Upper lobe of left lung (tissue), 4 donors: Measurements from ENCODE around the gene FUT1.

Experiments used
- CTCF ChIP-seq, 6 experiments: fragments of 450-650 bp in 4 of 6; fragments of 200-600 bp in 2 of 6; sonication (generic) in 2 of 6; IDR thresholded peaks; one replicate each; pipeline ENCODE4 v1.5.1; 2016 to 2019; ENCODE audit warnings: antibody characterized with exemption in 6 of 6
- EP300 ChIP-seq, 4 donors: sonication (generic); formaldehyde crosslinking; IDR thresholded peaks; one replicate each; pipeline ENCODE4 v1.5.1; 2017; ENCODE audit warnings: antibody characterized with exemption in 4 of 4, control low read depth in 2 of 4
- POLR2A ChIP-seq, 4 donors: fragments of 450-650 bp; IDR thresholded peaks; one replicate each; pipeline ENCODE4 v1.5.1; 2016 to 2017; ENCODE audit warnings: antibody characterized with exemption in 4 of 4, mild to moderate bottlenecking in 2 of 4
- POLR2AphosphoS5 ChIP-seq, 2 donors: sonication (generic); formaldehyde crosslinking; IDR thresholded peaks; one replicate each; pipeline ENCODE4 v1.5.1; 2017; ENCODE audit warnings: antibody characterized with exemption in 2 of 2

DNA sequence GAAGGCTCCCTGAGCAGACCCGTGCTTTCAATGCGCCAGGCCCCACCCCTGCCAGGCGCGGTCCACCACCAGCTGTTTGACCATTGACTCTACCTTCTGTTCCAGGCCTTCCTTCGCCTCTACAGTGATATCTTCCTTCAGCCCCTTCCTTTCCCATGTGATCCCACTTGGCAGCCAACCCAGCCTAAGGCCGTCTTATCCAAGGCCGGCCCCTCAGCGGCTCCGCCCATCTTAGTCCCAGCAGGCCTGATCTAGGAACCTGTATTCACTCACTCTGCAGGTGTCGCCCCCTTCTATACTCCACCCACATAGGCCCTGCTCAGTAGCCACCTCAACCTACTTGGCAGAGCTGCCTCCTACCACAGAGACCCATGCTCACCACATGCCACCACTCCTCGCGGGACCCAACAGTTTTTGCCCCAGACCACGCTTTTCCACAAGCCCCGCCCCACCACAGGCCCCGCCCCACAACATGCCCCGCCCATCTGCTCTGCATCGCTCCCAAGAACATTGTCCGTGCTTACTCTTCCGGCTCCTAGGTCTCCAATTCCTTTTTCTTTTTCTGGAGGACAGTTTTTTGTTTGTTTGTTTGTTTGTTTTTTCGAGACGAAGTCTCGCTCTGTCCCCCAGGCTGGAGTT, 15.0 kb downstream of the FUT1 start:
- no peak for TF ChIP-seq CTCF (IDR thresholded peaks at IDR 0.05)
- no peak for TF ChIP-seq POLR2AphosphoS5 (IDR thresholded peaks at IDR 0.05)
- no peak for TF ChIP-seq POLR2A (IDR thresholded peaks at IDR 0.05)
- TF ChIP-seq EP300 (IDR thresholded peaks at IDR 0.05), result no peak
